UCSD-AML1 (cell line): Measurements from ENCODE around the gene CLEC12A.
"Not testable (repeated sequence)": the region's sequence is repeated elsewhere in the genome, so short reads cannot be mapped to it uniquely, and the experiment has no call there.

Experiments
- DNase-seq: peaks from one replicate; lab custom pipeline; 2025; ENCODE audit not compliant: unreplicated experiment; lab: John Stamatoyannopoulos, UW

Gene CLEC12A

GRCh38 chr12:9961901-9962300 lies 9.3 kb upstream of the CLEC12A start:
- DNase-seq: no peak

- no peak for DNase-seq
These were observed 1.5 kb upstream of the CLEC12A start for GRCh38 chr12:9969673-9970072.

- no peak for DNase-seq
These were observed 2.7 kb downstream of the CLEC12A start for GRCh38 chr12:9973949-9974348.

- DNase-seq: not testable (repeated sequence)
These were observed 3.5 kb downstream of the CLEC12A start for GRCh38 chr12:9974731-9975130.

- DNase-seq: no peak
These were observed 4.4 kb downstream of the CLEC12A start for GRCh38 chr12:9975614-9976013.

- DNase-seq: not testable (repeated sequence)
These were observed 5.4 kb downstream of the CLEC12A start for GRCh38 chr12:9976626-9977025.

GRCh38 chr12:9977916-9978315 lies 6.7 kb downstream of the CLEC12A start:
- no peak for DNase-seq

GRCh38 chr12:9980126-9980525 lies 8.9 kb downstream of the CLEC12A start:
- no peak for DNase-seq

- no peak for DNase-seq
These were observed 20.7 kb downstream of the CLEC12A start for GRCh38 chr12:9991876-9992275.

- no peak for DNase-seq
These were observed 21.1 kb downstream of the CLEC12A start for GRCh38 chr12:9992296-9992695.

- DNase-seq: no peak
These were observed 27.8 kb downstream of the CLEC12A start, which contains the start of gene CLEC1B for GRCh38 chr12:9999016-9999415. CLEC1B (minus strand) TSS chr12:9999121; CDS start chr12:9999100, 21 bp downstream.

- DNase-seq: no peak
These were observed 30.1 kb downstream of the CLEC12A start for GRCh38 chr12:10001171-10001776.

GRCh38 chr12:10012630-10013330 lies 41.6 kb downstream of the CLEC12A start:
- DNase-seq: no peak

GRCh38 chr12:10015450-10015849 lies 44.2 kb downstream of the CLEC12A start:
- DNase-seq: no peak

- no peak for DNase-seq
These were observed 45.7 kb downstream of the CLEC12A start for GRCh38 chr12:10016881-10017280.

GRCh38 chr12:10018386-10018785 lies 47.2 kb downstream of the CLEC12A start:
- DNase-seq: no peak

- DNase-seq: no peak
These were observed 50.1 kb downstream of the CLEC12A start for GRCh38 chr12:10021342-10021741.

- DNase-seq: no peak
These were observed 54.0 kb downstream of the CLEC12A start for GRCh38 chr12:10025236-10025635.

GRCh38 chr12:10026666-10027065 lies 55.5 kb downstream of the CLEC12A start:
- not testable (repeated sequence) for DNase-seq

GRCh38 chr12:10027311-10027710 lies 56.1 kb downstream of the CLEC12A start:
- no peak for DNase-seq

- DNase-seq: no peak
These were observed 56.5 kb downstream of the CLEC12A start for GRCh38 chr12:10027721-10028120.

GRCh38 chr12:10030446-10030845 lies 59.2 kb downstream of the CLEC12A start, which contains the start of gene CLEC9A:
CLEC9A (plus strand) TSS chr12:10030682; CDS start chr12:10052688, 22,006 bp downstream.
- no peak for DNase-seq

GRCh38 chr12:10031321-10031720 lies 60.1 kb downstream of the CLEC12A start:
- no peak for DNase-seq
